ENCODE data around the gene PRRC2A. TPM values are rescaled to one million over a fixed set of nuclear protein-coding genes. Genes with fewer than 3 reads are reported as not detected.
A peak's percentile ranks its signal among the peaks of the same experiment; 100 is the strongest.

The PRRC2A gene
- total RNA-seq, 2 experiments from 2014 or later, result 215 to 222 TPM

- H3K36me3 Mint-ChIP-seq (ENCODE audit: low read depth), result peaks cover 64% of the 10 kb centered on the region
- POLR2A ChIA-PET, result interaction anchor here (0.5 to 2.1 kb wide), 5 partner anchors 9 to 154 kb away, joined by 3 to 11 read pairs (median 4); partner anchors contain the start of gene BAG6
- H3K9me3 Mint-ChIP-seq, result no peaks in the 10 kb centered on the region
- no peak overlapping the region for H3K27ac Mint-ChIP-seq
- no peak overlapping the region for H3K4me3 Mint-ChIP-seq
- CTCF ChIA-PET, result no interaction called here
- peaks cover 10% of the 10 kb centered on the region for H3K4me1 Mint-ChIP-seq
- DNase-seq, result no peak
- H3K27me3 Mint-ChIP-seq, result no peaks in the 10 kb centered on the region
These were observed 22.5 kb downstream of the PRRC2A start for GRCh38 chr6:31642798-31643570.

GRCh38 chr6:31643818-31644454, 23.4 kb downstream of the PRRC2A start:
- H3K36me3 Mint-ChIP-seq (ENCODE audit: low read depth), result peaks cover 67% of the 10 kb centered on the region
- ChIA-PET POLR2A (interaction anchor here (0.8 to 2.1 kb wide), 3 partner anchors 9 to 17 kb away, joined by 3 to 11 read pairs (median 4); partner anchors contain the start of gene BAG6), CTCF (no interaction called here)
- peaks cover 12% of the 10 kb centered on the region for H3K4me1 Mint-ChIP-seq
- no peaks in the 10 kb centered on the region for H3K9me3 Mint-ChIP-seq
- no peak overlapping the region for H3K4me3 Mint-ChIP-seq
- no peak overlapping the region for H3K27ac Mint-ChIP-seq
- H3K27me3 Mint-ChIP-seq, result no peaks in the 10 kb centered on the region
- DNase-seq, result no peak

GRCh38 chr6:31645325-31645724, 24.8 kb downstream of the PRRC2A start:
- H3K4me1 Mint-ChIP-seq, result peaks cover 15% of the 10 kb centered on the region
- ChIA-PET POLR2A (no interaction called here), CTCF (no interaction called here)
- no peak overlapping the region for H3K4me3 Mint-ChIP-seq
- peaks cover 68% of the 10 kb centered on the region for H3K36me3 Mint-ChIP-seq (ENCODE audit: low read depth)
- DNase-seq, result no peak
- H3K27ac Mint-ChIP-seq, result no peak overlapping the region
- no peaks in the 10 kb centered on the region for H3K27me3 Mint-ChIP-seq
- no peaks in the 10 kb centered on the region for H3K9me3 Mint-ChIP-seq

- ChIA-PET CTCF (interaction anchor here (0.5 to 3.8 kb wide), 12 partner anchors 12 to 238 kb away, joined by 3 to 20 read pairs (median 4); partner anchors contain the start of genes GPANK1 and MSH5), POLR2A (interaction anchor here (0.6 to 9.8 kb wide), 43 partner anchors 8 to 321 kb away, joined by 3 to 278 read pairs (median 5); partner anchors contain the start of genes ABHD16A, ATP6V1G2, C6orf47 and CSNK2B)
- H3K4me3 Mint-ChIP-seq, result peak overlapping the region; percentile 97
- no peaks in the 10 kb centered on the region for H3K27me3 Mint-ChIP-seq
- peak overlapping the region; percentile 98 for H3K27ac Mint-ChIP-seq
- no peak for DNase-seq
- peaks cover 55% of the 10 kb centered on the region for H3K4me1 Mint-ChIP-seq
- H3K36me3 Mint-ChIP-seq (ENCODE audit: low read depth), result peaks cover 70% of the 10 kb centered on the region
- H3K9me3 Mint-ChIP-seq, result no peaks in the 10 kb centered on the region
These were observed 31.2 kb downstream of the PRRC2A start for GRCh38 chr6:31651602-31652191.

GRCh38 chr6:31652925-31653724, 32.6 kb downstream of the PRRC2A start:
- Mint-ChIP-seq H3K27me3 (no peaks in the 10 kb centered on the region), H3K9me3 (no peaks in the 10 kb centered on the region), H3K36me3 (ENCODE audit: low read depth) (peaks cover 69% of the 10 kb centered on the region), H3K4me3 (peak overlapping the region; percentile 97), H3K27ac (peak overlapping the region; percentile 98), H3K4me1 (peaks cover 66% of the 10 kb centered on the region)
- POLR2A ChIA-PET, result interaction anchor here (0.6 to 9.8 kb wide), 39 partner anchors 9 to 1005 kb away, joined by 3 to 278 read pairs (median 6); partner anchors contain the start of genes ABHD16A, ATP6V1G2, C6orf47 and CSNK2B
- DNase-seq, result no peak
- CTCF ChIA-PET, result interaction anchor here (0.7 to 3.8 kb wide), 14 partner anchors 8 to 456 kb away, joined by 3 to 20 read pairs (median 4); partner anchors contain the start of genes C6orf47, DDX39B, GPANK1 and LST1

- POLR2A ChIA-PET, result interaction anchor here (0.7 to 9.8 kb wide), 9 partner anchors 9 to 247 kb away, joined by 3 to 278 read pairs (median 14); partner anchors contain the start of genes ABHD16A, C6orf47, CSNK2B and DDX39B
- Mint-ChIP-seq H3K4me3 (no peak overlapping the region), H3K4me1 (peaks cover 74% of the 10 kb centered on the region), H3K36me3 (ENCODE audit: low read depth) (peaks cover 69% of the 10 kb centered on the region), H3K27me3 (no peaks in the 10 kb centered on the region), H3K27ac (no peak overlapping the region), H3K9me3 (no peaks in the 10 kb centered on the region)
- DNase-seq, result no peak
- CTCF ChIA-PET, result interaction anchor here (0.9 to 3.8 kb wide), 3 partner anchors 9 to 103 kb away, joined by 3 to 19 read pairs (median 5); partner anchors contain the start of gene GPANK1
These were observed 34.2 kb downstream of the PRRC2A start for GRCh38 chr6:31654574-31655348.

- ChIA-PET POLR2A (interaction anchor here (1.0 to 9.8 kb wide), 6 partner anchors 9 to 247 kb away, joined by 3 to 278 read pairs (median 4); partner anchors contain the start of genes C6orf47, CSNK2B, GPANK1 and MSH5), CTCF (interaction anchor here (0.9 to 1.4 kb wide), 2 partner anchors 57 to 104 kb away, joined by 3 to 4 read pairs; no protein-coding TSS in a partner anchor)
- no peak within 1 kb of the TSS for H3K4me3 Mint-ChIP-seq
- no peaks in the 10 kb centered on the region for H3K27me3 Mint-ChIP-seq
- H3K4me1 Mint-ChIP-seq, result peaks cover 74% of the 10 kb centered on the region
- peak within 1 kb of the TSS; percentile 34 for H3K27ac Mint-ChIP-seq
- H3K36me3 Mint-ChIP-seq (ENCODE audit: low read depth), result peaks cover 72% of the 10 kb centered on the region
- no peaks in the 10 kb centered on the region for H3K9me3 Mint-ChIP-seq
- no peak for DNase-seq
These were observed 35.1 kb downstream of the PRRC2A start, which contains the start of gene APOM for GRCh38 chr6:31655349-31656237. TSS of gene APOM (plus strand) at chr6:31655894. CDS start at chr6:31655967, 73 bp downstream.

- H3K36me3 Mint-ChIP-seq (ENCODE audit: low read depth), result peaks cover 74% of the 10 kb centered on the region
- peak overlapping the region; percentile 95 for H3K27ac Mint-ChIP-seq
- DNase-seq, result peak; percentile 67
- ChIA-PET CTCF (interaction anchor here (0.6 to 1.0 kb wide), 3 partner anchors 44 to 209 kb away, joined by 3 read pairs; no protein-coding TSS in a partner anchor), POLR2A (interaction anchor here (0.8 to 9.8 kb wide), 7 partner anchors 7 to 240 kb away, joined by 3 to 278 read pairs (median 4); partner anchors contain the start of genes C6orf47, CLIC1, CSNK2B and EHMT2)
- H3K4me1 Mint-ChIP-seq, result peaks cover 76% of the 10 kb centered on the region
- no peaks in the 10 kb centered on the region for H3K27me3 Mint-ChIP-seq
- peak overlapping the region; percentile 95 for H3K4me3 Mint-ChIP-seq
- H3K9me3 Mint-ChIP-seq, result no peaks in the 10 kb centered on the region
These were observed 37.1 kb downstream of the PRRC2A start for GRCh38 chr6:31657406-31658157.

- POLR2A ChIA-PET, result interaction anchor here (0.8 to 9.8 kb wide), 5 partner anchors 6 to 239 kb away, joined by 3 to 278 read pairs (median 4); partner anchors contain the start of genes C6orf47, CLIC1, CSNK2B and EHMT2
- peak overlapping the region; percentile 95 for H3K4me3 Mint-ChIP-seq
- H3K27ac Mint-ChIP-seq, result peak overlapping the region; percentile 95
- H3K9me3 Mint-ChIP-seq, result no peaks in the 10 kb centered on the region
- H3K27me3 Mint-ChIP-seq, result no peaks in the 10 kb centered on the region
- CTCF ChIA-PET, result interaction anchor here (0.6 to 0.7 kb wide), 2 partner anchors 45 to 65 kb away, joined by 3 read pairs; partner anchors contain the start of gene NCR3
- H3K36me3 Mint-ChIP-seq (ENCODE audit: low read depth), result peaks cover 74% of the 10 kb centered on the region
- DNase-seq, result no peak
- peaks cover 78% of the 10 kb centered on the region for H3K4me1 Mint-ChIP-seq
These were observed 37.7 kb downstream of the PRRC2A start for GRCh38 chr6:31658158-31658688.
